NOMO-1 (cell line): Measurements from ENCODE around the gene TENT5C.

Experiments
- DNase-seq, 2 experiments: peaks; one replicate each; lab custom pipeline; 2025; ENCODE audit not compliant: unreplicated experiment in 2 of 2; lab: John Stamatoyannopoulos, UW

Gene TENT5C

DNA sequence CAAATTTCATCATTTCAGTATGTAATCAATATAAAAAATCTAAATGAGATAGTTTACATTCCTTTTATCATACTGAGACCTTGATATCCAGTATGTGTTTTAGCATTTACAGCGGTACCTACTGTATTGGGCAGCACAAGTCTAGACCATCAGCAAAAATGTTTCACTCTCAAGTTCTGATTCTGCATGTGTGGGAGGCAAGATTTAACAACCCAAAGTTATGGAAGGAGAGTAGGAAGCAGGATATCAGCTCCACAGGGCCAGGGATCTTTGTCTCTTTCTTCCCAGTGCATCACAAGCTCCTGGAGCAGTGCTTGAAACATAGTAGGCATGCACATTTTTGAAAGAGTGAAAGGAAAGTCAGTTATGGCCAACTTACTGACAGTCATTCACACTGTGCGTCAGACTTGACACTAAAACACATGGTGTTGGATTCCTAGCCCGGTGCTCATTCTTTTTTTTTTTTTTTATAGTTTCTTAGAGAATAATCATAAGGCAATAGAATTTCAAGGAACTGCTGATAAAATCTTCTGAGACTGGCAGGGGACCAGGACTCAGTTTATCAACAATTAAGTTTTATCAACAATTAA, 6.1 kb downstream of the TENT5C start:
- DNase-seq, result no peak

DNA sequence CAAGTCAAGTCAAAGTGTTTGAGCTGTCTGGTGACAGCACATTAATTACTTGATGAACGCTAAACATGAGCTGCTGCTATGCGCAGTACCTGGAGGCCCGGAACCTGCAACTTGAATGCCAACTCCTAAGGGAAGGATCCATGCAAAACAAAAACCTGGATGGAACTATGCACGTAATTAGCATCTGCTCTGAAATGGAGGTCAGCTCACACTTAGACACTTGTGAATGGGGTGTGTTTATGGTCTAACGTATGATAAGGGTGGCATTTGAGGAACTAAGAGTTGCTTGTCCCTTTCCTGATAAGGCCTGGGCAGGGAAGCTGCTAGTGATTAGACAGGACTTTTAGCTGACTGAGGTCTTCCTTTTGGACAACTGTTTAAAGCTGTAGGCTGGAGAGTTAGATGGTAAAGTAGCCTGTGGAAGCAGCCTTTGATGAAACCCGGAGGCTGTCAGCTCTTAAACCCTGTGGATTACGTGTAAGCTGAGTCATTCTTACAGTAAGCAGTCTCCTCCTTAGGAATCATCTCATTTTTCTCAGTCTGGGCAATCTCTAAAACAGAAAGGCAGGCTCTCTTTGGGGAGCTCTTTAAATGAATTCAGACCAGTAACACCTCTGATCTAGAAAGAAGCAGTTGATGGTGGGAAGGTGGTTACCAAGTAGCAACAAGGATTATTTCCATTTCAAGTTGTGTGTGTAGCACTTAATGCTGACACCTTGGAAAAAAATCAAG, 6.8 kb downstream of the TENT5C start:
- DNase-seq, result peak; percentile 48 to 73

DNA sequence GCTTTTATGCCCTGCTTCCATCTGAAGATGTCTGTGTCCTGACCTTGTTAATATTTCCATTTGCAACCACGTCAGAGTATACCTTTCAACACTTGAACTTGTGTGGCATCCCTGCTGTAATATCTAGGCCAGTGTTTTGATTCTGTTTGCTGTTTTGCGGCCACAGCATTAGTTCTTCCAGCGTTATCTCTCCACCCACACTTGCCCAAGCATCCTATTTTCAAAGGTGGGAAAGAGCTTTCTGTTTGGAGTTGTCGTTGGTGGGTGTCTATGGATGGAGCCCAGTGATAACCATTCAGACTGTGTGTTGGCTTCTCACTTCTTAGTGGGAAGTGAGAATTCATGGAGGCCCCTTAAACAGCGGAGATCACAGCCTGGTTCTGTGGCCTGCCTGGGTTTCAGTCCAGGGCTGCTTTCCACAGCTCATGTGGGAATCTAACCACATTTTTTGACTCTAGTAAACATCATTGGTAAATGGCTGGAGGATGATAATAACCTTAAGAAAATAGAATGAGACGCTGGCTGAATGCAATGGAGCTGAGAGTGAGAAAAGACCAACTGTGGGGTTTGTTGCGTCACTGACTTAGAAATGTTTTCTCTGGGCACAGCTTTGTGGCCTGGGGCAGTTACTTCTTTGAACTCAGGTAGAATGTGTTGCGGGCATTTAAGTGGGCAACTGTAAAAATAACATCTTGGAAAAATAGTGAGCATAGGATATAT, 7.6 kb downstream of the TENT5C start:
- peak in 1 of 2 experiments; percentile 13 for DNase-seq

DNA sequence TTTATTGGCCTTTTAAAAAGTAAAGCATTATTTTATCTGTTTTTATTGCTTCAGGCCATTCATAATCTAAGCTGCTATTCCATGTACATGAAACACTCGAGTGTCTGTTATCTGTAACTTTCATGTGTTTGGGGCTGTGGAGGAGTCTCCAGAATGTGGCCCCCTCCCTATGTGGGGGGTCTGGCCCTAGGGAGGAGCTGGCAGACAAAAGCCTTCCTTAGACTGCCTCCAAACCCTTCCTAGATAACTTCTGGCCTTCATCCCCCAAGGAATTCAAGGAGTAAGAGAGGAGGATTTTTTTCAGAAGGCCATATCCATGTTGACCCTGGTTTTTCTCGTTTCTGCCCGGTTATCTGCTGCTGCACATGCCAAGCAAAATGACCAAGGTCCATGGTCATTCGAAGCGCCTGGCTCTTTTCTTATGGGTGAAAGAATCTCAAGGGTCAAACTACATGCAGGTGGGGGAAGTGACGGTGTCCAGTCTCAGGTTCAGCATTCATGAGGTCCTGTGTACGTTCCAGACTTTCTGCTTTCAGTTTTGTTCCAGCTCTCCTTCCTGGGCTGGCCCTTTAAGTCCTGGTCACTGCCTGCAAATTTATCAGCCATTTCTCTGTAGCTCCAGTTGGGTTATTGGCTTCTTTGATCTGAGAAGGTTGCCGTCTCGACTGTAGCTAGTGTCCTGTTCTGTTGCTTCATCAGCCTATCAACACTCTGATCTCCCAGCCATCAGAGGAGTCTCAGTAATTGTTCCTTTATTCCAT, 8.3 kb downstream of the TENT5C start:
- DNase-seq, result no peak

GRCh38 chr1:117615474-117615873, 9.6 kb downstream of the TENT5C start:
- no peak for DNase-seq

DNA sequence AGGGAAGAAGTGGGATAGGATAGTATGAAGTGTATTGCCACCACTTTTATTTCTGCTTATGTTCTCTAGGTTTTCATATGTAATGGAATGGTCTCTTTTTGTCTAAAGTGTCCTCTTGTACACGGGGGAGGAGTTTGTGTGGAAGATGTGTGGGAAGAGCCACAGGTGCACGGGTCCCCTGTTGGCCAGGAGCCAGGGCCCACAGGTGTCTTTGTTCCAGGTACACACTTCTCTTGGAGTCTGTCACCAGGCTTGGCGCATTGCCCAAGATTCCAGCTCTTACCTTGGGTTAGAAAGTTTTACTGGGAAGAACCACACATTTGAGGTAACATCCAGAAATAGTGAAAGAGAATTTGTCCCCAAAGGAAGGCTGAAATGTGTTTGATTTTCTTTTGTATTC, 10.5 kb downstream of the TENT5C start:
- no peak for DNase-seq

DNA sequence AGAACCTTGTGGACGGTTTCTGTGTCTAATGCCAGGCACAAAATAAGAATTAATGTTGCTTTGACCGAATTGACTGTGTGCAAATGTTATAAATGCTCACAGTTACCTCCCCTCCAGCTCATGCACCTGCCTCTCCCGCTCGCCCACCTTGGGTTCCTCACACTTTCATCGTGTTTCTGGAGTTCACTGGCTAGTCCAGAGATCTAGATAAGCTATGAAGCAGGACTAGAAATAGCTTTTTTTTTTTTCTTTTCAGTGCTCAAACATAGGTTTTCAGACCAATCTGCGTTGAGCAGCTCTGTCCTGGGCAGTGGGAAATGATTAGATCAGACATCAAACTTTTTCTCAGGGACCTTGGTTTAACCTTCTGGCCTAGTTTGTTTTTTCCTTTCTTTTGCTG, 11.1 kb downstream of the TENT5C start:
- DNase-seq, result no peak

- no peak for DNase-seq
Observed at GRCh38 chr1:117618450-117619122, 12.7 kb downstream of the TENT5C start.

- no peak for DNase-seq
Observed at GRCh38 chr1:117620440-117620839, 14.6 kb downstream of the TENT5C start.

DNA sequence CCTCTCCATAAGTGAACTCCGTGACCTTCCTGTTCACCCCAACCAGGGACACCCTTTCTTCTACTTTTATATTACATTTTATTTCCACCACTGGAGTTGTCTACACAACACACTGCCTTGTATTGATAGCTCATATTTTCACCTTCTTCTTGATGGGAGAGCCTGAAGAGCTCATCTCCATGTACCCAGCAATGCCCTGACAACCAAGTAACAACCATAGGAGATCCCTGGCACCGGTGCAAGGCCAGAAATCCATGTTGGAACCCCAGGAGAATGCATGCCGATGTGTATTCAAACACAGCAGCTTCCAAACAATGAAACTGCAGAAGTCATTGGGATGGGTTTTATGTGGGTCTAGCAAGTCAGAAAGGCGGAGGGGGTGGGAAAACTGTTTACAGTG, 15.5 kb downstream of the TENT5C start:
- no peak for DNase-seq

DNA sequence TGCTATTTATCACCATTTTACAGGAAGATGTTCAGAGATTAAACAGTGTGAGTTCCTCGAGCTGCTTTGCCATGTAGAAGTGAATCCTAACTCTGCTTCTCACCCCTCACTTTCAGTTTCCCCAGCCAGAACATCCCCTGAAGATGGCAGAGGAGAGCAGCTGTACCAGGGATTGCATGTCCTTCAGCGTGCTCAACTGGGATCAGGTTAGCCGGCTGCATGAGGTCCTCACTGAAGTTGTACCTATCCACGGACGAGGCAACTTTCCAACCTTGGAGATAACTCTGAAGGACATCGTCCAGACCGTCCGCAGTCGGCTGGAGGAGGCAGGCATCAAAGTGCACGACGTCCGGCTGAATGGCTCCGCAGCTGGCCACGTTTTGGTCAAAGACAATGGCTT, 16.9 kb downstream of the TENT5C start:
- no peak for DNase-seq

DNA sequence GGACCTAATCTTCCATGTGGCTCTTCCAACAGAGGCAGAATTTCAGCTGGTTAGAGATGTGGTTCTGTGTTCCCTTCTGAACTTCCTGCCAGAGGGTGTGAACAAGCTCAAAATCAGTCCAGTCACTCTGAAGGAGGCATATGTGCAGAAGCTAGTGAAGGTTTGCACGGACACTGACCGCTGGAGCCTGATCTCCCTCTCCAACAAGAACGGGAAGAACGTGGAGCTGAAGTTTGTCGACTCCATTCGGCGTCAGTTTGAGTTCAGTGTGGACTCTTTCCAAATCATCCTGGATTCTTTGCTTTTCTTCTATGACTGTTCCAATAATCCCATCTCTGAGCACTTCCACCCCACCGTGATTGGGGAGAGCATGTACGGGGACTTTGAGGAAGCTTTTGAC, 17.3 kb downstream of the TENT5C start:
- no peak for DNase-seq

GRCh38 chr1:117623698-117624097, 17.9 kb downstream of the TENT5C start:
- no peak for DNase-seq

DNA sequence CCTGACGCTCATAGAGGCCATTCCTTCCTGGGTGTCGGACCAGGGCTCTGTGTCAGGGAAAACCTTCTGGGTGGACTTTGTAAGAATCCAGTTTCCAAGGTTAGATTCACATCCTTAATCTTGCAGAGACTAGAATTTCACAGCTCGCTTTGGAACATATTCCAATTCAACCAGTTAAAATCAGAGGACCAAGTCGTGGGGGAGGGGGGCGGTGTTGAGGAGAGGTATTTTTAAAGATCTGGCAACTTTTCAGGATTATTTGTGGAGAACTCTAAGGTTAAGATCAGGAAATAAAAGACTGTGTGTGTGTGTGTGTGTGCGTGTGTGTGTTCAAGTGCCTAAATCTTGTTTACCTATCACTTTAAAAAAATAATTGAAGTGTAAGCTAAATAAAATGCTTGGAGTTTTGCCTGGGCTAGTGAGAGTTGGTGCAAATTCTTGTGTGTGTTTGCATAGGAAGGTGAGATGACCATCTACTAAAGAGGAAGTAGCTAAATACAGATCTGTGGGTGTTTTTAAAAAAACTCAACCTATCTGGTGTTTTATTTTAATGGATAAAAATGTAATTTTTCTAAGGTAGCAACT, 21.8 kb downstream of the TENT5C start:
- DNase-seq, result peak in 1 of 2 experiments; percentile 10

GRCh38 chr1:117628343-117628742, 22.5 kb downstream of the TENT5C start:
- DNase-seq, result no peak

GRCh38 chr1:117629625-117630422, 24.0 kb downstream of the TENT5C start:
- no peak for DNase-seq

GRCh38 chr1:117630423-117630998, 24.7 kb downstream of the TENT5C start:
- no peak for DNase-seq

- no peak for DNase-seq
Observed at GRCh38 chr1:117631359-117632160, 25.7 kb downstream of the TENT5C start.
